K562 (cell line): ENCODE data around the gene PHACTR3.

Experiments
- CTCF ChIP-seq, 3 experiments: IDR thresholded peaks in 2 of 3; conservative IDR thresholded peaks in 1 of 3; 2 replicates each; pipeline ENCODE4 v1.5.1; 2011 to 2012; ENCODE audit warnings: low read length in 3 of 3, mild to moderate bottlenecking in 3 of 3, control low read depth in 2 of 3, improper control_type of control experiment in 1 of 3, inconsistent platforms in 1 of 3, low read depth in 1 of 3, mixed read lengths in 1 of 3, moderate library complexity in 1 of 3; ENCODE audit not compliant: insufficient read depth in 2 of 3
- DIDO1 ChIP-seq: fragments of 450-650 bp; IDR thresholded peaks from 2 replicates; pipeline ENCODE4 v1.6.1; 2016; ENCODE audit warnings: low read depth, missing biosample characterization, missing genetic modification characterization
- EZH2 ChIP-seq: IDR thresholded peaks from 2 replicates; pipeline ENCODE4 v1.6.1; 2012; ENCODE audit warnings: low read depth, mild to moderate bottlenecking, inconsistent platforms, low read length, borderline replicate concordance
- HCFC1 ChIP-seq: IDR thresholded peaks from 2 replicates; pipeline ENCODE4 v1.6.1; 2012; ENCODE audit warnings: low read depth, low read length, improper control_type of control experiment
- HDAC1 ChIP-seq, 2 experiments: fragments of 450-650 bp; IDR thresholded peaks; 2 replicates each; pipeline ENCODE4 v1.6.1; 2016 to 2017; ENCODE audit warnings: inconsistent platforms in 1 of 2, mild to moderate bottlenecking in 1 of 2, moderate library complexity in 1 of 2
- NKRF ChIP-seq: fragments of 450-650 bp; IDR thresholded peaks from 2 replicates; pipeline ENCODE4 v1.6.1; 2016; ENCODE audit warnings: borderline replicate concordance
- TEAD1 ChIP-seq, 2 experiments: fragments of 450-650 bp in 1 of 2; sonication (generic) in 1 of 2; formaldehyde crosslinking; IDR thresholded peaks; 2 replicates each; pipeline versions ENCODE4 v1.4.0 to v1.8.0; 2020 to 2022; ENCODE audit warnings: mild to moderate bottlenecking in 2 of 2, missing genetic modification reagents in 1 of 2

DNA sequence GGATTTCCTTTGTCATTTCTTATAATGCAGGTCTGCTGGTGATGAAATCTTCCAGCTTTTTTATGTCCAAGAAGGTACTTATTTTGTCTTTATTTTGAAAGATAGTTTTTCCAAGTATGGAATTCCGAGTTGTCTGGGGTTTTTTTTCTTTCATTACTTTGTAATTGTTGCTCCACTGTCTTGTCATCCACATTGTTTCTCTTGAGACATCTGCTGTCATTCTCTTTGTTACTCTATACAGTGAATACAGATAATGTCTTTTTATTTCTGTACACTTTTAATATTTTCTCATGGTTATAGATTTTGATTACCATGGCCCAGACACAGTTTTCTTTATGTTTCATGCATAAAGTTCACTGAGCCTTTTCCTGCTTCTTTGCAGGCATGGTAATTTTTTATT, 196.0 kb downstream of the PHACTR3 start:
- TF ChIP-seq HDAC1 (IDR thresholded peaks at IDR 0.05) (no peak), CTCF (IDR thresholded peaks at IDR 0.05 in 2 of 3, conservative IDR thresholded peaks at IDR 0.05 in 1 of 3; ENCODE audit: insufficient read depth in 2 of 3, low read depth in 1 of 3, low read length in 3 of 3) (no peak), DIDO1 (tag) (no peak), TEAD1 (CRISPR knock-in tag; IDR thresholded peaks at IDR 0.05) (no peak), EZH2 (no peak), NKRF (no peak), HCFC1 (no peak)
